H1 (cell line): ENCODE data around the gene HDAC7. TPM values are rescaled to one million over a fixed set of nuclear protein-coding genes. Genes with fewer than 3 reads are reported as not detected.

ENCODE experiments used
- CBX8 ChIP-seq: fragments of 300-800, 300-1000 bp; sonication (generic); IDR thresholded peaks from 2 replicates; pipeline ENCODE4 v1.7.1; 2016; ENCODE audit warnings: low read depth, low read length, borderline replicate concordance
- GABPA ChIP-seq: IDR thresholded peaks from 2 replicates; pipeline ENCODE4 v1.6.1; 2011; ENCODE audit warnings: mild to moderate bottlenecking, low read length, moderate library complexity, borderline replicate concordance; ENCODE audit not compliant: insufficient read depth
- TCF12 ChIP-seq: IDR thresholded peaks from 2 replicates; pipeline ENCODE4 v1.6.1; 2011; ENCODE audit warnings: low read depth, mild to moderate bottlenecking, low read length
- polyA plus RNA-seq, 7 experiments: library from polyadenylated mRNA; depleted of rRNA in 3 of 7; stranded (reverse) in 5 of 7; unstranded in 2 of 7; fragments of >200 nt in 5 of 7; fragments of 200-250 nt in 2 of 7; gene quantifications; 1 replicate in 5 of 7; 2 replicates in 1 of 7; 4 replicates in 1 of 7; pipeline versions ENCODE4 v1.2.1 to v1.2.3, GENCODE V29; 2011 to 2013; ENCODE audit warnings: missing spikeins in 2 of 7, mixed read lengths in 2 of 7
- total RNA-seq: library from RNA; stranded (reverse); fragmentation: NEBNext Ultra II Directional; extraction: Animal tissue kit (Norgen Biotek cat#: 25700); gene quantifications from 2 replicates; pipeline ENCODE4 v1.2.1, GENCODE V29; 2021

HDAC7 gene
- total and polyA plus RNA-seq, 2 of the 8 experiments (the other 6 are each of a cell fraction or from before 2014, with no cell fraction given), result 25.5 to 84.9 TPM

GRCh38 chr12:47864646-47865235 lies 45.0 kb upstream of the HDAC7 start (continued):
- no peak for TF ChIP-seq GABPA
- TF ChIP-seq CBX8, result no peak
- no peak for TF ChIP-seq TCF12
